AG20443 (cell line): ENCODE data around the gene NCOR2.

Source experiments
- DNase-seq: peaks from one replicate; pipeline ENCODE4 v3.0.0; 2012; ENCODE audit warnings: low spot score, mixed read lengths

The NCOR2 gene

DNA sequence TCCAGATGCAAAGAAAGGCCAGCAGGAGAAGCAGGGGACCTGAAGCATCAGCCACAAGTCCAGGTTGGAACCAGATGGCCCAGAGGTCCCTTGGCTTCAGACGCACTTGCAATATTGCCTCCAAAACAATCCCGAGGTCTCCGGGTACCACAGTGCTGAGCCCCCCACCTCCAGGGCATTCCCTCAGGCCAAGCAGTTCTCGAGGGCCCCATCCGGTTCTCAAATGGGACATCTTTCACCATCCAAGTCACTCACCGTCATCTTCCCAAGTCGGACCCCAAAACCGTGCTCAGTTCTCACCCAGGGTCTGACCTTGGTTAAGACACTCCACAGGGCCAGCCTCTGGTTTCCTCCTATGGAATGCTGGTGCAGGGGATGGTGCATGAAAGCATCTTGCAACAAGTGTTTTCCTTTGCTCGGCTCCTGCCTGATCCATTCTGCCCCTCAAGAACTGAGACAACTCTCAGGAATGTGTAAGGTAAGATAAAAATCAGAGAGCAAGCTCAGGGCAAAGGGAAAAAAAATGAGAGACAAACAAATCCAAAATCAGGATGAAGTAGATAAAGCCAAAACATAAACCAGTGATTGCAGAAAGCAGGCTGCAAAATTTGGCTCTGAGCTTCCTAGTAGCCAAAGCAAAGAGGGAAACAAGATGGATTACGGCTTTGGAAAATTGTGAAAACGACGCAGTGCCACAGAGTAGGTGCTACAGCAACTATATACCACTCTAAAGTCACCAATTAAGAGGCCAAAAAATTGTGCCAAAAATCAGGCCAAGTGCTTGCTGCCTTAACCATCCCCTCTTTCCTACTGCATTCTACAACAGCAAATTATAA is 8.0 kb downstream of the NCOR2 start:
- no peak for DNase-seq

GRCh38 chr12:124558313-124558712 is 9.1 kb downstream of the NCOR2 start:
- no peak for DNase-seq

- DNase-seq: no peak
These were observed 9.7 kb downstream of the NCOR2 start for GRCh38 chr12:124557518-124558223.

- DNase-seq: no peak
These were observed 10.4 kb downstream of the NCOR2 start for GRCh38 chr12:124556896-124557501.

DNA sequence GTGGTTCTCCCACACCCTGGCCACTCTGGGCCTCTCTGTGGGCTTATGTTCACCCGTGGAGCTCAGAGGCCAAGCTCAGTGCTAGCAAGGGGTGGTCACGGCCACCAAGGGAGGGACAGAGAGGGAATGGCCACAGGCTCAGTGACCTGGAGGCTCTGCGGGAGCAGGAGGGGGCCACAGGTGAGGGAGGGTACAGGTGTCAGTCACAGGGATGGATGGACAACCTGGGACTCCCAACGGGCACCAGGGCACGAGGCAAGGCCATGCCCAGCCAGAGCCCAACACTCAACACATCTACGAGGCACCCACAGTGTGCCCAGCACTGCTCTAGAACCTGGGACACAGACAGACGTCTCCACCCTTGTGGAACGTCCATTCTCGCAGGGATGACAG is 11.3 kb downstream of the NCOR2 start:
- DNase-seq: no peak

GRCh38 chr12:124555168-124556073 is 12.0 kb downstream of the NCOR2 start:
- no peak for DNase-seq

GRCh38 chr12:124554429-124555029 is 12.9 kb downstream of the NCOR2 start:
- DNase-seq: no peak

GRCh38 chr12:124553862-124554428 is 13.5 kb downstream of the NCOR2 start:
- DNase-seq: no peak

- no peak for DNase-seq
These were observed 15.9 kb downstream of the NCOR2 start for GRCh38 chr12:124551268-124552144.

DNA sequence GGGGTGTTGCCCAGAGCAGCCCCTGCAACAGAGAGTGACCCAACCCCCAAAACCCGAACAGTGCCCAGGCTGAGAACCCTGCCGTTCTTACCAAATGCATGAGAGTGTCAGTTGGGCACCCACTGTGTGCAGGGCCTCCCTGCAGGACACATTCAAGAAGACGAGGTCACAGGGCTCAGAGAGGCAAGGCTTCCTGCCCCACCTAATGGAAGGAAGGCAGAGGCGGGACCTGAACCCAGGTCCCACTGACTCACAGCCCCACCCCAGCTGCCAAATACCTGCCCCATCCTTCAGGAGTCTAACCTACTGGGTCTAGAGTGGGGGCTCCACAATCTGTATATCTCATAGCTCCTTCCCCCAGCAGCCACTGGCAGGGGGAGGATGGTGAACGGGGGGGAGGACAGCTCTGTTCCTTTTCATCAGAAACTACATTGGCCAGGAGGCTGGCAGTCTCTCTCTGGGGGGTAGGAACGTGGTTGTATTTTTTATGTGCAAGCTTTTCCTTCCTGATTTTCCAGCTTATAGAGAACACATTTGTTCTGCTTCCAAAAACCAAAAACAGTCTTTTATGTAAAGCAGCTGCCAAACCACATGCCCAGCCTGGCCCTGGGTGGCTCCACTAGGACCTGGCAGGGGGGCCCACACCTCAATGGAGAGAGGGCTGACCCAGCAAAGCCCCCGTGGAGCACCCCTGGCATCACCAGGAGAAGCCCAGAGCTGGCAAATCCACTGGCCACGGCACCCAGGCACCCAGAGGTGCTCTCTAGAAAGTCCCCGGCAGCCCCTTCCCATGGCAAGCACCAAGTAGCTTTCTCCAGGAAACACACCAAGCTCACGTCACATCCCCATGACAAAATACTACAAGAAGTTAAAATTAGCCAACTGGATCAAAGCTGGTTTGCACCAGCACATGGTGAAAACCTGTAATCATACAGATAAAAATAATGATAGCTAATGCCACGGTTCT is 17.0 kb downstream of the NCOR2 start:
- DNase-seq: no peak

- DNase-seq: no peak
These were observed 17.8 kb downstream of the NCOR2 start for GRCh38 chr12:124549629-124550028.

- peak; percentile 77 for DNase-seq
These were observed 18.5 kb downstream of the NCOR2 start for GRCh38 chr12:124548854-124549378.

DNA sequence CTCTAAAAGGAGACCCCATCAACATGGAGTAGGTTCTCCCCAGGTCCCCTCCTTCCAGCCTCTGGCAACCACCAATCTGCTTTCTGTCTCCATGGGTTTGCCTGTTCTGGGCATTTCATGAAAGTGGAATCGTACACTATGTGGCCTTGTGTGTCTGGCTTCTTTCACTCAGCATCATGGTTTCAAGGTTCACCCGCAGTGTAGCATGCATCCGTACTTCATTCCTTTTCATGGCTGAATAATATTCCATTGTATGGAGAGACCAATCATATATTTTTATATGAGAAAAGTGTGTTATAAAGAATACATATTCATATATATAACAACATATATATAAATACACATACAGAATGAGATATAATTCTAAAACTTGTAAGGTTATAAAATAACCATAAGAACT is 19.8 kb downstream of the NCOR2 start:
- DNase-seq: no peak

DNA sequence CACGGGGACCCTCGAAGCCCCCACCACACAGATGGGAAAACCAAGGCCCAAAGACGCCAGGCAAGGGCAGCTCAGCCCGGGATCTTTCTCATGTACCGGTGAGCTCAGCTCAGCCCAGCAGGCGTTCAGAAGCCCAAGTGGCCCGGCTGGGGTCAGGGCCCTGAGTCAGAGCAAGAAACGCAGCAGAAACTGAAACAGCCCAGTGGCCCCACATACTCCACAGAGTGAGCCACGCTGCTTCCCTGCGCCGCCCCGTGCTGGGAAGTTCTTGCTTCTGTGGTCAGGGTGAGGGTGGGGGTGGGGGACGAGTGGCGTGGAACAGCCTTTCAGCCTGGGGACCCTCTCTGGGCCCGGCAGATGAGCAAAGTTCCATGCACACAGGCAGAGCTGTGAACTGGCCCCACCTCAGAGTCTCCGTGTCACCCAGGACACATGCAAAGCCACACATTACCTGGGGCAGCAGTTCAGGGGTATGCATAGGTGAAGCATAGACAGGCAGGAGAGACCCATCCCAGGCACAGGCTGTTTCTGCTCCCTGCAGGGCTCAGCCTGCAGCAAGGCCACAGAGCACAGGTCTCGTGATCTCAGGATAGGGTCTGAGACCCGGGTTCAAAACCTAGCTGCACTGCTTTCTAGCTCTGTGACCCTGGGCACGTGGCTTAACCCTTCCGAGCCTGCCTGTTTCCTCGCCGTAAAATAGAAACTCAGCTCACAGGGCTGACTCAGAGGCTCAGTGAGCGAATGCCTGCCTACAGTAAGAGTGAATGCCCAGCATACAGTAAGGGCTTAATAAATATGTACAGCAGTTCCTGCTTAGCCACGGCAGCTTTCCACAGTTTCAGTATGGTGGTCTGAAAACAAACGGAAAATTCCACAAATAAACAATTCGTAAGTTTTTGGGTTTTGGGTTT is 21.6 kb downstream of the NCOR2 start:
- peak; percentile 49 for DNase-seq

DNA sequence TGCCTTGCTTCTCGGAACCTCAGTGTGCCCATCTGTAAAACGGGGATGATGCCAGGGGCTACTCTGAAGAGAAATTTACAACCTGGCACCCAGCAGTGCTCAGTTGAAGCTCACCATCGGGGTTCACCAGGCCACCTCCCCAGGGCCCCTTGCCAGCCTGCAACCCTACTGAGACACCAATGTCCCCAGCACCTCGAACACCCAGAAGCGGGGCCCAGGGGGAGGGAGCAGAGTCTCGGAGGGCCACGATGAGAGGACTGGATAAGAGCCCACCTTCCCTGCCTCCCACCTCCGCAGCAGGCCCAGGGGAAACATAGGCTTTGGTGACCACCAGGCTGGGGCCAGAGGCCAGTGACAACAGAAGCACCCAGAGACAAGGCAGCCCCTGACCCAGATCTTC is 22.4 kb downstream of the NCOR2 start:
- DNase-seq: no peak

DNA sequence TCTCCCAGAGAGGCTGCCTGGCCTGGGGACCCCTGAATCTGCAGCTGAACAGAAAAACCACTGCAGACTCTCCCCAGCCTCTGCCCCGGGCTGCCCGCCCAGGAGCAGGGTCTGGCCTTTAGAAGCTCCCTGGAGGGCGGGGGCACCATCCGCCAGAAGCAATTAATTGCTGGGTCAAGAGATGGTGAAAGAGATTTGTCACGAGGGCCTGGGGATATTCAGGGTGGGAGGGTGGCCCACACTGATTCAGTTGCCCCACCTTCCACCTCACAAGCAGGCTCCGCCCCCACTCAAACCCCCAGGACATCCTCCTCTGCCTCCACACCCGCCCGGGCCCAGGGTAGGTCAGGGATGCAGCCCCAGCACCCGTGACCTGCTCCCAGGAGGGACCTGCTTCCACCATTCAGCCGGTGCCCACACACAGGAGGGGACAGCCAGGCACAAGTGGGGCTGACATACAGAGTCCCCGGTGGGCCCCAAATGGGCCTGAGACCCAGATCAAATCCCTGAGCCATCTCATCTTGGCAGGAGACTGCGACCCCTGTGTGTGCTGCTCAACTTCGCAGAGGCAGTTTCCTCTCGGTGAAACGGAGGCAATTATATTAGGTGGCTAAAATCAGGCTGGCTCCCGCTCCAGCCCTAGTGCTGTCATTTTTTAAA is 23.0 kb downstream of the NCOR2 start:
- no peak for DNase-seq
